GM21619 (cell line): ENCODE data around the gene PIK3C2A.

Experiments
- ATAC-seq: cut with Tn5 transposase; IDR thresholded peaks from one replicate; pipeline ENCODE4 v1.9.1; 2021; ENCODE audit not compliant: unreplicated experiment

The PIK3C2A gene

GRCh38 chr11:17218403-17218802 is 10.6 kb upstream of the PIK3C2A start:
- ATAC-seq = no peak

- ATAC-seq = no peak
These were observed 9.6 kb upstream of the PIK3C2A start for GRCh38 chr11:17217401-17217800.

GRCh38 chr11:17214338-17214737 is 6.6 kb upstream of the PIK3C2A start:
- no peak for ATAC-seq

GRCh38 chr11:17211286-17211685 is 3.5 kb upstream of the PIK3C2A start:
- no peak for ATAC-seq

- no peak for ATAC-seq
These were observed 2.1 kb upstream of the PIK3C2A start for GRCh38 chr11:17209939-17210245.

GRCh38 chr11:17208257-17208999 is 642 bp upstream of the PIK3C2A start:
- peak; percentile 60 for ATAC-seq

GRCh38 chr11:17206463-17206862 is 1.3 kb downstream of the PIK3C2A start:
- ATAC-seq = no peak

- no peak for ATAC-seq
These were observed 10.3 kb downstream of the PIK3C2A start for GRCh38 chr11:17197431-17197898.

GRCh38 chr11:17188675-17189074 is 19.1 kb downstream of the PIK3C2A start:
- no peak for ATAC-seq

- no peak for ATAC-seq
These were observed 20.7 kb downstream of the PIK3C2A start for GRCh38 chr11:17186932-17187692.

- no peak for ATAC-seq
These were observed 21.8 kb downstream of the PIK3C2A start for GRCh38 chr11:17185938-17186337.

- no peak for ATAC-seq
These were observed 22.8 kb downstream of the PIK3C2A start for GRCh38 chr11:17184882-17185587.

- ATAC-seq = no peak
These were observed 23.9 kb downstream of the PIK3C2A start for GRCh38 chr11:17183836-17184235.

- ATAC-seq = no peak
These were observed 27.8 kb downstream of the PIK3C2A start for GRCh38 chr11:17179970-17180369.

- ATAC-seq = no peak
These were observed 34.5 kb downstream of the PIK3C2A start for GRCh38 chr11:17173332-17173731.

- no peak for ATAC-seq
These were observed 35.9 kb downstream of the PIK3C2A start for GRCh38 chr11:17171916-17172315.

- ATAC-seq = no peak
These were observed 36.4 kb downstream of the PIK3C2A start for GRCh38 chr11:17171343-17171742.

- no peak for ATAC-seq
These were observed 37.9 kb downstream of the PIK3C2A start for GRCh38 chr11:17169876-17170275.

- no peak for ATAC-seq
These were observed 42.4 kb downstream of the PIK3C2A start for GRCh38 chr11:17165247-17165890.

- ATAC-seq = no peak
These were observed 43.2 kb downstream of the PIK3C2A start for GRCh38 chr11:17164361-17165246.
